NT2/D1 (cell line): Measurements from ENCODE around the gene PUDP.

ENCODE experiments used
- YY1 ChIP-seq: IDR thresholded peaks from 2 replicates; pipeline ENCODE4 v1.6.1; 2011; ENCODE audit not compliant: insufficient read length, insufficient read depth
- ZNF274 ChIP-seq: IDR thresholded peaks from 2 replicates; pipeline ENCODE4 v1.6.1; 2011; ENCODE audit warnings: mild to moderate bottlenecking, low read depth, low read length

DNA sequence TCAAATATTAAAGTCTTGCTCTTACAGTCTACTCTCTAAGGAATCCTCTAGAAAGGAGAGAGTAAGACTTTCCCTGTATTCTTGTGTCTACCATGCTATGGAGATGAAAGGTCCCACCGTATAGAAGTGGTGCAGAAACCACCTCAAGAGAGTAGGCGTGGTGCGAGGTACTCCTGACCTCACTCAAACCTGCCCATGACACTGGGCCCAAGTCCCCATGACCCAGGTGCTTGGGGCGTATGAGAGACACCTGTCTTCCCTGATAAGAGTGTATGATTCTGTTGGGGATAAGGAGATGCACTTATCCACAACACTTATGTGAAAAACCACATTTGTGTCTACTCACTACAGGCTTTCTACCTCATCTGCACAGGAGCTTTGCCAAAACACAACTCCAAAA, 55.4 kb downstream of the PUDP start:
- TF ChIP-seq ZNF274 (no peak), YY1 (no peak)
